HG03469 (cell line): ENCODE results near the gene SH2D3C.
A peak's percentile ranks its signal among the peaks of the same experiment; 100 is the strongest.
"Not testable (repeated sequence)": the region's sequence is repeated elsewhere in the genome, so short reads cannot be mapped to it uniquely, and the experiment has no call there.

Experiments used
- ATAC-seq: cut with Tn5 transposase; IDR thresholded peaks from one replicate; pipeline ENCODE4 v1.9.1; 2021; ENCODE audit warnings: mild to moderate bottlenecking, moderate library complexity, moderate number of reproducible peaks; ENCODE audit not compliant: unreplicated experiment

SH2D3C gene

GRCh38 chr9:127769101-127769500 is 9.4 kb downstream of the SH2D3C start:
- no peak for ATAC-seq

GRCh38 chr9:127768698-127769097 is 9.8 kb downstream of the SH2D3C start:
- no peak for ATAC-seq

GRCh38 chr9:127767909-127768331 is 10.5 kb downstream of the SH2D3C start:
- ATAC-seq: no peak

DNA sequence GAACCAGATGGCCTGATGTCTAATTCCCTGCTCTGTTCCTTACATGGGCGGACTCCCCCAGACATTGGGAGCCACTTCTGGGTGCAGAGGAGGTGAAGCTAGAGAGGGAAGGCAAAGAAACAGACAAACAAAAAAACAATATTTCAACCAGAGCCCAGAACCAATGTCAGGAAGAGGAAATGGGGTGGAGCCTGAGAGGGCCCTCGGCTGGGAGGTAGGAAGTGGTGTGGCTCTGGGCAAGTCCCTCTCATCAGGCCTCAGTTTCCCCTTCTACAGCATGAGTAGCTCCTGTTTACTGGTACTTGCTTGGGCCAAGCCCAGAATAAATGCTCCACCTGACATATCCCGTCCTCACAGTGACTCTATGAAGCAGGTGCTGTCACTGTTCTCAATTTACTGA is 11.1 kb downstream of the SH2D3C start:
- ATAC-seq: no peak

GRCh38 chr9:127765418-127765817 is 13.0 kb downstream of the SH2D3C start:
- no peak for ATAC-seq

DNA sequence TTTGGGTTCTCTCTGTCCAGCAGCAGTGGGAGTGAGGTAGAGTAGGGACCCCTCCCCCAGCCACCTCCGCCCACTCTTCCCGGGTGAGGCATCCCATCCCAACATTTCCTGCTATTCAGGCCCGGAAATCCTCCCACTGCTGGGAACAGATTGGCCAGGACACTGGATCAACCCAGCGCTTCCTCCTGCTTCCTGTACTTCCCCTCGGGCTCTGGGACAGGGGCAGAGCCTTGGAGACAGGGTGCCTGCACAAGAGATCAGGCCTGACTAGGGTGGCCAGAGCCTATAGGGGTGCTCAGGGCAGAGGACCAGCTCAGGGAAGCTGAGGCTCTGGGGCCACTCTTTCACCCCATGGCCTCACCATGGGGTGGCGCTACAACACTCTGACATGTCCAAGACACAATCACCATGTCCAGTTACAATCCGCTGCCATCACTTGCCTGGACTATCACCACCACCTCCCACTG is 14.5 kb downstream of the SH2D3C start:
- peak; percentile 38 for ATAC-seq

DNA sequence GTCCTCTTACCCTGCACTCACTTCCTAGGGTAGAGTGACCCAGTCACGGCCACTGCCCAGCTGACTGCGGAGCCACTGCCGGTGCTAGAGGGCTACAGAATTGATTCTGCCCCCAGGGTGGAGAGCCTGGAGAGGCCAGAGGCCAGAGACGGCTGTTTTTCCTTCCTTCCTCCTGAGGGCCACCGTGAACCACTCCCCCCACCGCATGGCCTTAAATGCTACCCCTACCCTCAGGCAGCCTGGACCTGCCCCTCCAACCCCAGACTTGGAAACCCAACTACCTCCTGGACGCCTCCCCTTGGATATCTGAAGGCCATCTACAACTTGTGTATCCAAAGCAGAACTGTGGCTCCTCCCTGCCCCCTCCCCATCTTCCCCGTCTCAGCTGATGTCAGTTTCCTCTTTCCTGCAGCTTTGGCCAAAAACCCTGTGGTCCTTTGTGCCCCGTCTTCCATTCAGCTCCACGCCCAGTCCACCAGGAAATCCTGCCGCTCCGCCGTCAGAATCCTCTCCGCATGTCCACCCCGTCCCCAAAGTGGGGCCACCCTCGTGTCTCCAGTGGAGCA is 16.3 kb downstream of the SH2D3C start:
- ATAC-seq: no peak

GRCh38 chr9:127761491-127761956 is 16.9 kb downstream of the SH2D3C start:
- ATAC-seq: no peak

- ATAC-seq: no peak
Observed at GRCh38 chr9:127761061-127761460, 17.4 kb downstream of the SH2D3C start.

- no peak for ATAC-seq
Observed at GRCh38 chr9:127758843-127759242, 19.6 kb downstream of the SH2D3C start.

DNA sequence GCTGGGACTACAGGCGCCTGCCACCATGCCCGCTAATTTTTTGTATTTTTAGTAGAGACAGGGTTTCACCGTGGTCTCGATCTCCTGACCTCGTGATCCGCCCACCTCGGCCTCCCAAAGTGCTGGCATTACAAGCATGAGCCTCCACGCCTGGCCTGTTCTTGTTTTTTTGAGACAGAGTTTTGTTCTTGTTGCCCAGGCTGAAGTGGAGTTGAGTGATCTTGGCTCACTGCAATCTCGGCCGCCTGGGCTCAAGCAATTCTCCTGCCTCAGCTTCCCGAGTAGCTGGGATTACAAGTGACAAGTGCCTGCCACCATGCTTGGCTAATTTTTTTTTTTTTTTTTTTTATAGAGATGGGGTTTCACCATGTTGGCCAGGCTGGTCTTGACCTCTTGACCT is 21.7 kb downstream of the SH2D3C start:
- ATAC-seq: not testable (repeated sequence)

GRCh38 chr9:127756233-127756632 is 22.2 kb downstream of the SH2D3C start:
- no peak for ATAC-seq

DNA sequence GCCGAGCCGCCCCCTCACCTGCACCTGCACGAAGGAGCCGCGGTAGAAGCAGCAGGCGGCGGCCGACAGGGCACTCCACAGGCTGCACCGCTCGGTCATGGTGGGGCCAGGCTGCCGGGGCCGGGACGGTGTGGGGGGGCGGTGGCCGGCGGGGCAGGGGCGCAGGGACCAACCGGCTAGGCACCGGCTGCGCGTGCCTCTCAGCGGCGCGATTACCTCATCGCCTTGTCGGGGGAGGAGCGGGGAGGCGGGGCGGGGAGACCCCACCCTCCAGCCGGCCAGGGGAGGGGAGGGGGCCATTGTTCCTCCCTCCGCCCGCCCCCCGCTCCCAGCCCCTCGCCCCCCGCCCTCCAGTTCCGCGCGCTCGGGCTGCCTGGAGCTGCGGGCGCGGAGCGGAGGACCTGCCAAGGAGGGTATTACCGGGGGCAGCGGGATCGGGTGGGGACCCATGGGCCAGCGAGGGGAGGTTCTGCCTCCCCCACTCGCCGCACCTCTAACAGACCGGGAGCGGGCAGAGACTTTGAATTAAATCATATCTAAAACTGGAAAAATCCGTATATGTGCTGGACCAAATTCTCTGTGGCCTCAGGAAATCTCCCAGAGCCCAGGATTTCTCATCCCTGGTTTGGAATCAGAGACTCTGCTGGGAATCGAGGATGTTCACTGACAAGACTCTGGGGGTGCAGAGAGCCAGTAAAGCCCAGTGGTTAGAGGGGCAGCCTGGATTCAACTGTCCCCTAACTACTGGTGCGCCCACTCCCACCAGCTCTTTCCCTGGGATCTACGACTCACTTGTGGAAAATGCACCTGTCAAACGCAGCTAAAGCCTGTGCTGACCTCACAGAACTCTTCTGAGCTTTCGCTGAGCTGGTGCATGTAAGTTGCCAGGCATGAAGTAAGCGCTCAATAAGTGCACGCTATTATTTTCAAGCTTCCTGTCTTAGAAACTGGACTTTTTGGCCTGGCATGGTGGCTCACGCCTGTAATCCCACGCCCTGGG is 23.1 kb downstream of the SH2D3C start:
- no peak for ATAC-seq

DNA sequence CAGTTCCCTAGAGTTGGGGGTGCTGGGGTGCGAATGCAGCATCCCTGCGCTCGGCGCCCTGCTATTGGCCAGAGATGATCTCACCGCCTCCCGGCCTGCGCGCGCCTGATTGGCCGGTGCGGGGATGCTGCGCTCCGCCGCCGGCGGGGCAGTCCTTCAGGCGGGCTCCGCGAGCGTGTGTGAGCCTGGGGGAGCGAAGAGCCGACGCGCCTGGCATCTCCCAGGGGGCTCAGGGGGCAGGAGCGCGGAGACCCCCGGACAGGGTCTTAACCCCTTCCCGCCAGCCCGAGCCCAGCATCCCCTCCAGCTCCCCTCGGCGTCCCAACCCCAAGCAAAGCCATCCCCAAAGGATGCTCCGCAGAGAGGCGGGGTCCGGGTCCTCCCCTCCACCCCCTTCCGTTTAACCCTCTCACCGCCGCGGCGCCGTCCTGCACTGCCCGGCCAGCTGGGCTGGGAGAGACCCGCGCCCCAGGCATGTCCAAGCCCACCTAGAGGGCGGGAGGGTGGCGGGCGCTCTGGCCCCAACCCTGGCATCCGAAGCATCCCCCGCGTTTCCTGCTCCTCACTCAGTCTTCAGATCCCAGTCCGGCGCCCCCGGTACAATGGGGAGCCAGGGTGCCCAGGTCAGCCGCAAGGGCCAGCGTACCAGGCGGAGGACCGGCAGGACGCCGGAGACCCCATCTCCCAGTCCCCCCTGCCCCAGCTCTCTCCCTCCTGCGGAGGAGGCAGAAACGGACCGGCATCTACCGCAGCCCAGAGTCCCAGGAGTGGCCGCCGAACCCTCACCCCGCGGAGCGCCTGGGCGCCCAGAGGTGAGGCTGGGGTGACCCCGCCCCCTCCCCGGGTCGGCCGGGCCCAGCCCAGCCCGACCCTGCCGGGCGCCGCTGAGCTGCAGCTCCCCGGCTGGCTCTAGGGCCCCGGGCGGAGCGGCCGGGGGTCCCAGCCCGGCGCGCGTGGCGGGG is 24.1 kb downstream of the SH2D3C start:
- no peak for ATAC-seq

GRCh38 chr9:127753622-127754021 is 24.8 kb downstream of the SH2D3C start:
- ATAC-seq: no peak

GRCh38 chr9:127753148-127753547 is 25.3 kb downstream of the SH2D3C start:
- ATAC-seq: no peak

DNA sequence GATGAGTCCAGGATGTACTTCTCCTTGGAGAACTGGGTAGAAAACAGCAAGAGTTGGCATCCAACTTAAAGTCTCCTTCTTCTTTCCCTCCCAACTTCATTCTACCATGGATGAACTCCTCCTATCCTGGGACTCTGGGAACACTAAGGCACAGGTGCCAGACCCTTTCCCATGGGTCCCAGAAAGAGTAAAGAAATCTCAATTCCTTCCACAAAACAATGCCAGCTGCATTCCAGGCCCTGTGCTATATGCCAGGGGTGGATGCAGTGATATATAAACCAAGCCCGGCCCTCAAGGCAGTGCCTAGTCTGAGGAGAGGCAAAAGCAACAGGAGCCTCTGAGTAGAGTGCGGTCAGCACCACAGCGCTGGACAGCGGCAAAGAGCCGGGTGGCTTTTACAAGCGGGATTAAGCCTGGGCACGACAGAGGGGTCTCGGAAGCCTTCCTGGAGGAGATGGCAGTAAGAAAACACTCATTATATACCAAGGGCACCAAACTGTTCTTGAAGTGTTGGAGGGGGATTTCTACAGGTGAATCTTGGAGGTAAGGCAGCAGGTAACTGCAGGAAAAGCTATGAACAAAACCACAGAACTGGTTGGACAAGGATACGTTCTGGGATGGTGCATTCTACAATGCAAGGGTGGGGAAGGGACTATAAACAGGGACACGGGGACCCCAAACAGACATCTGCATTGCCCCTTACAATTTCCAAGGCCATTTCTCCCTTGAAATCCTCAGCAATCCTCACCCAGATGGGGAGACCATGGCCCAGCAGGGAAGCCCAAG is 27.0 kb downstream of the SH2D3C start:
- no peak for ATAC-seq

GRCh38 chr9:127749090-127749787 is 29.2 kb downstream of the SH2D3C start:
- ATAC-seq: no peak

DNA sequence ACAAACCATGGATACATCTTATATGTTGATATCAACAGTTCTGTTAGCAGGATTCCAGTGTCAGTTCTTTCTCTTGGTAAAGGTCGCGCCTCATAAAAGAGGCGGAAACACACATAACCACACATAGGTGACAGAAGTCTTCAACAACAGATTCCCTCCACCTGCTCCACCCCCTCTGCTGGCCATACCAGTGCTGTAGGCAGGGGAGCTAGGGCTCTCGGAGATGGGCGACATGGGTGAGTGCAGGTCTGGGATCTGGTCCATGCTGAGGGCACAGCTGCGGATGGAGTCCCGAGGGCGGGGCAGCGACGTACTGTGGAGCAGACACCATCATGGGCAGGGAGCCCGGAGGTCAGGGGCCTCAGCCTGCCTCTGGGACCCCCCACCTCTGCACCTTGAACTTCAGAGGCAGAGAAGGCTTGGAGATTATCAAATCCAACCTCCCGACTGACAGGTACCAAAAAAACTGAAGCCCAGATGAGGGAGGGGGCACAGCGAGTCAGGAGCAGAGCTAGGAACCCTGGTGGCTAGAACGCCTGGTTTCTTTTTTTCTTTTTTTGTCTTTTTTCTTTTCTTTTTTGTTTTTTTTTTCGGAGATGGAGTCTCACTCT is 31.4 kb downstream of the SH2D3C start:
- no peak for ATAC-seq
